Measurements from ENCODE around the gene LGI4.

Gene LGI4

GRCh38 chr19:35083691-35084508, 51.0 kb downstream of the LGI4 start:
- DNase-seq, result no peak

- DNase-seq, result no peak
These were observed 53.7 kb downstream of the LGI4 start for GRCh38 chr19:35081201-35081600.

- DNase-seq, result no peak
These were observed 54.2 kb downstream of the LGI4 start for GRCh38 chr19:35080613-35081170.

- DNase-seq, result no peak
These were observed 55.0 kb downstream of the LGI4 start for GRCh38 chr19:35079826-35080225.

- DNase-seq, result no peak
These were observed 57.2 kb downstream of the LGI4 start for GRCh38 chr19:35077411-35078223.

- no peak for DNase-seq
These were observed 58.2 kb downstream of the LGI4 start for GRCh38 chr19:35076657-35077056.

- DNase-seq, result no peak
These were observed 58.9 kb downstream of the LGI4 start for GRCh38 chr19:35076026-35076370.

GRCh38 chr19:35075202-35076025, 59.4 kb downstream of the LGI4 start:
- no peak for DNase-seq

All from activated effector memory CD4-positive, alpha-beta T cell treated with anti-CD3 and anti-CD28 coated beads, Interleukin-2, amount 50 U/mL, for 16 hours (primary cell).